ENCODE results near the gene ZC3H6.
"Not testable (repeated sequence)": the region's sequence is repeated elsewhere in the genome, so short reads cannot be mapped to it uniquely, and the experiment has no call there.

Gene ZC3H6

DNA sequence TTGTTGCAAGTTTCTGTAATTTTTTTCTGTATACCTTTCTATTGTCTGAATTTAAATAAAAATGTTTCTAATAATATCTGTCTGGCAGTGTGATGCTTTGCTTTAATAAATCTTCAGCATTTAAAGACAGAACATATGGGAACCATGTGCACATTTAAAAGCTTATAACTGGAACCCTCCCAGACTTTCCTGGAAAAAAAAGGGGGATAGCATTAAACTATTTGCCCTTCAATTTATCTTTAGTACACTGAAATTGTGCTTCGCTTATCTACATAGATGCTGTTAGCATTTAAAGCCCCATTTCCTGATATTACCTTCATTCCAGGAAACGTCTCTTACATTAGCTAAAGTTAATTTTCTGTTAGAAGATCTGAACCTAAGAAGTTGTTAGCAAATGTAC, 64.6 kb downstream of the ZC3H6 start:
- no peak for FAIRE-seq

DNA sequence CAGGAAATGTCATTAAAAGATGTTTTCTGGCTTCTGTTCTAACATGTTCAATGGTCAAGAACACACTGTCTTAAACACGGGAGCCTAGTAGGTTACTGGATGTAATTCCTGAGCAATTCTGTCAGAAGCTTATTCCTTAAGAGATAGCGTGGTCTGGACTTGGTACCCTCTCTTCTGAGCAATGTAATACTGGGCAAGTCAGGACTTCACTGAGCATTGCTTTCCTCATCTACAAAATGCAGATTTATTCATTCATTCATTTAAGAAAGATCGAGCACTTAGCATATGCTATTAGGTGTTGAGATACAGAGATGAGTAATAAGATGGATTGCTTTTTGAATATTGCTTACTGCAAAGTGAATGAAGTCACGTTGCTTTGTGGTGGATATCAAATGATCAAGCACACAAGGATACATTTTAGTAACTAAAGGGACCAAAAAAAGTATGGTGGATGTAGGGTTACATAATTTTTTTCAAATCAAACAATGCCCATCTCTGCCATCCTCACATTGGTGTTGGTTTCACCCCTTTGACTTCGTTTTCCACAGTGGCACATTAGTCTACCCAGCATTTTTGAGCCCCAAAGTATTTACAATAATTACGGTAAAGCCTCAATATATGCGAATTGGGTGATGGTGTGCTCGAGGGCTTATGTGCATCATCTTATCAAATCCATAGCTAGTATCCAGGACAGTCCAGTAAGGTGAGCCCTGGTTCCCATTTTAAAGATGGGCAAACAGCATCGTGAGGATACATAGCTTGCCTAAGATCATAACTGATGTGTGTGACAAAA, 65.3 kb downstream of the ZC3H6 start:
- no peak for FAIRE-seq

DNA sequence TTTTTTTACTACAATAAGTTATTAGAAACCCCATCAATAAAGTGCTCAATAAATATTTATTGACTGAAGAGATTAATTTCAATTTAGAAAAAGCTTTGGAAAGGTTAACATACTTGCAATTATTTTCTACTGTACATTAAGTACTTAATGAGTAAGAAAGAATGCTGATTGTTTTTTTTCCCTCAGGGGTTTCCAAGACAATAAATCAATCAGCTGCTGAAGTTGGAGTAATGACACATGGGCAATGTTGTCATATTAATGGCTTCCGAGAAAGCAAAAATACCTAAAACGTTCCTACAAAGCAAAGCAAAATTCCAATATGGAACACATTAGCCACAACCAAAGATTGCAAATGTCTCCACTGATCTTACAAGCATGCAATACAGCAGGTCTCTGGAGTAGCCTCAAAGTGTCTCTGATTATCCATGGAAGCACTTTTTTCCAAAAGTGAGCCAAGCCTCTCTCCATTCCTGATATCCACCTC, 66.7 kb downstream of the ZC3H6 start:
- no peak for FAIRE-seq

- FAIRE-seq = no peak
Measured at GRCh38 chr2:112343827-112344585, 68.6 kb downstream of the ZC3H6 start.

DNA sequence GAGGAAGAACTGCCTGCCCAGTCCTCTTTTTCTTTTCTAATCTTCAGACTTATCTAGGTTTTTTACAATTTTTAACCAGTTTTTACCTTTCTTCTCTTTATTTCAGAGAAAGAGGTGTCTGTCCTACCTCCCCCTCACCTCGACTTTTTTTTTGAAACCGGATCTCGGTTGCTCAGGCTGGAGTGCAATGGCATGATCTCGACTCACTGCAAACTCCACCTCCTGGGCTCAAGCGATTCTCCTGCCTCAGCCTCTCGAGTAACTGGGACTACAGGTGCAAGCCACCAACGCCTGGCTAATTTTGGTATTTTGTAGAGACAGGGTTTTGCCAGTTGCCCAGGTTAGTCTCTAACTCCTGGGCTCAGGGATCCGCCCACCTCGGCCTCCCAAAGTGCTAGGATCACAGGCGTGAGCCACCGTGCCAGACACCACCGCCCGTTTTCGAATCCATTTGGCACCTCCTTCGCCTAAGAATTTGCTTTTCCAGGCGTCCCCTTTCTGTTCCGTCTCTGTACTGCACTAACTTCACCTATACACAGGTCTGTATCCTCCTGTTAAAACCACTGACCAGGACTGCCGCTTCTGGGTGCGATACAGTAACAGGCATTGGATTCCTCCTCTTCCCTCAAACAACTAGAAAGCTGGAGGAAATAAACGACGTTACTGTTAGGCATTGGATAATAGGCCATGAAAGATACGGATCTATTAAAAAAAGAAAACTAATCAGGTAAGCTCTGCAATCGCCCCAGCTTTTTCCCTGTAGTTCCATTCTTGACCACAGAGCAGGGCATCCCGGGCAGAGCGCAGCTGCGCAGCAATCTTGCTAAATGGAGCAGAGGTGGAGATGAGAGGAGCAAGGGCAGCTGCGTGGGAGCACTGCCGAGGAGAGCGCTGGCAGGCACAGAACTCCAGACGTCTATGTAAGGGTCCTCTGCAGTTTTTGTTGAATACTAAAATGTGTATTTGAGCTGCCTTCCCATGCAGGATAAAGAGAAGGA, 69.9 kb downstream of the ZC3H6 start:
- no peak for FAIRE-seq

GRCh38 chr2:112352292-112352691, 76.9 kb downstream of the ZC3H6 start:
- FAIRE-seq = not testable (repeated sequence)

- FAIRE-seq = not testable (repeated sequence)
Measured at GRCh38 chr2:112352809-112353603, 77.6 kb downstream of the ZC3H6 start.

- FAIRE-seq = not testable (repeated sequence)
Measured at GRCh38 chr2:112354335-112354734, 78.9 kb downstream of the ZC3H6 start.

DNA sequence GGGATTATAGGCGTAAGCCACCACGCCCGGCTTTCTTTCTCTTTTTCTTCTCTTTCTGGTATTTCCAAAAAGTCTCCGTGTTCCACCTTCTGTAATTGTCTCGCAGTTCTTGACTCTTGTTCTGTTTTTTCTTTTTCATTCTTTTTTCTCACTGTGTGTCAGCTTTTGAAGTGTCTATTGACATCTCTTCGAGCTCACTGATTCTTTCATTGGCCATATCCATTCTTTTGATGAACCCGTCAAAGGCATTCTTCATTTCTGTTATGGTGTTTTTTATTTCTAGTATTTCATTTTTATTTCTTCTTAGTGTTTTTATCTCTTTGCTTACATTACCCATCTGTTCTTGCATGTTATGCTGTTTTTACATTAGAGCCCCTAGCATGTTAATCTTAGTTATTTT, 84.7 kb downstream of the ZC3H6 start:
- not testable (repeated sequence) for FAIRE-seq
